Osteocyte (in vitro differentiated cells): ENCODE measurements around the gene ITPKB. TPM values are rescaled to one million over a fixed set of nuclear protein-coding genes. Genes with fewer than 3 reads are reported as not detected.
A peak's percentile ranks its signal among the peaks of the same experiment; 100 is the strongest.

Experiments
- DNase-seq: peaks from one replicate; pipeline ENCODE4 v3.0.0; 2021; ENCODE audit warnings: mixed read lengths; ENCODE audit not compliant: unreplicated experiment; ENCODE audit errors: extremely low spot score
- H3K27ac Mint-ChIP-seq: one replicate; pipeline ENCODE4 v1.8.0; 2021; ENCODE audit warnings: mild to moderate bottlenecking, mixed read lengths; ENCODE audit not compliant: unreplicated experiment
- H3K27me3 Mint-ChIP-seq: one replicate; pipeline ENCODE4 v1.8.0; 2021; ENCODE audit warnings: mixed read lengths; ENCODE audit not compliant: unreplicated experiment
- H3K36me3 Mint-ChIP-seq: one replicate; pipeline ENCODE4 v1.8.0; 2021; ENCODE audit warnings: mixed read lengths; ENCODE audit not compliant: unreplicated experiment
- H3K4me1 Mint-ChIP-seq: one replicate; pipeline ENCODE4 v1.8.0; 2021; ENCODE audit warnings: mixed read lengths; ENCODE audit not compliant: unreplicated experiment
- H3K4me3 Mint-ChIP-seq: one replicate; pipeline ENCODE4 v1.8.0; 2021; ENCODE audit warnings: mild to moderate bottlenecking, moderate library complexity, mixed read lengths; ENCODE audit not compliant: unreplicated experiment
- H3K9me3 Mint-ChIP-seq: one replicate; pipeline ENCODE4 v1.8.0; 2021; ENCODE audit warnings: mixed read lengths; ENCODE audit not compliant: unreplicated experiment
- total RNA-seq: library from RNA; stranded (reverse); gene quantifications from 2 replicates; pipeline ENCODE4 v1.2.1, GENCODE V29; 2021
- TF ChIP-seq, protein P1 (sequence below): fragments of 200-600 bp; sonication (generic); IDR thresholded peaks from 2 replicates; pipeline ENCODE4 v1.5.0; 2021; ENCODE audit warnings: antibody characterized with exemption, mild to moderate bottlenecking, moderate library complexity

The ITPKB gene
- total RNA-seq, 1 donor from 2014 or later = 28.3 TPM

DNA sequence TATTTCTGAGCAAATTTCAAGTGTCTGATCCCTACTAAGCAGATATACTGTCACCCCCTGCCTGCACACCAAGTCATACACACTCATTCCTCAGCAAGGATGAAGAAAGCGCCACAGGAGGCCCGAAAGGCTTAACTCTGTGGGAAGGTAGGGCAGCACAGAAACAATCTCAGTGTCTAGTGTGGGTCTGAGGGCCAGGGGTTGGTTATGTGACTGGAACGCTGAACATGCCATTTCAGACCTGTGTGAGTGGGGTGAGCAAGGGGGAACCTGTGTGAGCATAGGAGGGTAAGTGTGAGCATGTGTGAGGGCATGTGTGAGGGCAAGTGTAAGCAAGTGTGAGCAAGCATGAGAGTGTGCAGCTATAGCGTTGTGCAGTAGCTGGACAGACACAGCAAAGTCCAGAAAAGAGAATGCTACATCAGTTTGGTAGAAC, 6.2 kb downstream of the ITPKB start:
- no peaks in the 10 kb centered on the region for H3K27me3 Mint-ChIP-seq
- peak overlapping the region; percentile 24 for H3K4me3 Mint-ChIP-seq
- no peaks in the 10 kb centered on the region for H3K9me3 Mint-ChIP-seq
- DNase-seq = no peak
- peaks cover 44% of the 10 kb centered on the region for H3K4me1 Mint-ChIP-seq
- TF ChIP-seq, protein P1, sequence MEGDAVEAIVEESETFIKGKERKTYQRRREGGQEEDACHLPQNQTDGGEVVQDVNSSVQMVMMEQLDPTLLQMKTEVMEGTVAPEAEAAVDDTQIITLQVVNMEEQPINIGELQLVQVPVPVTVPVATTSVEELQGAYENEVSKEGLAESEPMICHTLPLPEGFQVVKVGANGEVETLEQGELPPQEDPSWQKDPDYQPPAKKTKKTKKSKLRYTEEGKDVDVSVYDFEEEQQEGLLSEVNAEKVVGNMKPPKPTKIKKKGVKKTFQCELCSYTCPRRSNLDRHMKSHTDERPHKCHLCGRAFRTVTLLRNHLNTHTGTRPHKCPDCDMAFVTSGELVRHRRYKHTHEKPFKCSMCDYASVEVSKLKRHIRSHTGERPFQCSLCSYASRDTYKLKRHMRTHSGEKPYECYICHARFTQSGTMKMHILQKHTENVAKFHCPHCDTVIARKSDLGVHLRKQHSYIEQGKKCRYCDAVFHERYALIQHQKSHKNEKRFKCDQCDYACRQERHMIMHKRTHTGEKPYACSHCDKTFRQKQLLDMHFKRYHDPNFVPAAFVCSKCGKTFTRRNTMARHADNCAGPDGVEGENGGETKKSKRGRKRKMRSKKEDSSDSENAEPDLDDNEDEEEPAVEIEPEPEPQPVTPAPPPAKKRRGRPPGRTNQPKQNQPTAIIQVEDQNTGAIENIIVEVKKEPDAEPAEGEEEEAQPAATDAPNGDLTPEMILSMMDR = no peak
- H3K36me3 Mint-ChIP-seq = peaks cover 39% of the 10 kb centered on the region
- peak overlapping the region; percentile 19 for H3K27ac Mint-ChIP-seq

DNA sequence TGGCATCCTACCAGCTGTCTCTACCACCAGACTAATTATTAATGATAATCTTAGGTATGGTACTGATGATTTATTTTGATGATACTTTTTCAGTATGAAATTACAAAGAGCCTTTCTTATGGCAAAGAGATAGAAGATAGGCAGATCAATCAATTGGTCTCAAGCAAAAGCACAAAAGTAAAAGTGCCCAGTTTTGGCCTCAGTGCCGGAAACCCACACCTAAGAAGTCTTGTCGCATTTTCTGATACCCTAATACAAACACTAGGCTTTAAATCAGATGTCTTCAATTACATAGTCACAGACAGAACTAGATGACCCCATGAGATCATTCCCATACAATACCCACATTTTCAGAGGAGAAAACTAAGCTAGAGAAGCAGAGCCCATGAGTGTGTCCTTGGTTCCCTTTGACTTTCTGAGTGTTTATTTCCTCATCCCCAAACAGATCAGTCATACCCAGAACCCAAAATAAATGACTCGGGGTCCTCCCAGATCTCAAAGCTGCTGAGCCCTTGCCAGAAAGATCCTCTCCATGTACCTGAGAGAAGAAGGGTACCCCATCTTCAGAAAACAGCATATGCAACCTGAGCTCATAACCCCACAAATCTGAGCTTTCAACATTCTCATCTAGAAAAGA, 7.7 kb downstream of the ITPKB start:
- DNase-seq = no peak
- H3K27me3 Mint-ChIP-seq = no peaks in the 10 kb centered on the region
- H3K9me3 Mint-ChIP-seq = no peaks in the 10 kb centered on the region
- H3K4me1 Mint-ChIP-seq = peaks cover 56% of the 10 kb centered on the region
- peaks cover 38% of the 10 kb centered on the region for H3K36me3 Mint-ChIP-seq
- H3K4me3 Mint-ChIP-seq = no peak overlapping the region
- no peak overlapping the region for H3K27ac Mint-ChIP-seq
- TF ChIP-seq, protein P1 = no peak

DNA sequence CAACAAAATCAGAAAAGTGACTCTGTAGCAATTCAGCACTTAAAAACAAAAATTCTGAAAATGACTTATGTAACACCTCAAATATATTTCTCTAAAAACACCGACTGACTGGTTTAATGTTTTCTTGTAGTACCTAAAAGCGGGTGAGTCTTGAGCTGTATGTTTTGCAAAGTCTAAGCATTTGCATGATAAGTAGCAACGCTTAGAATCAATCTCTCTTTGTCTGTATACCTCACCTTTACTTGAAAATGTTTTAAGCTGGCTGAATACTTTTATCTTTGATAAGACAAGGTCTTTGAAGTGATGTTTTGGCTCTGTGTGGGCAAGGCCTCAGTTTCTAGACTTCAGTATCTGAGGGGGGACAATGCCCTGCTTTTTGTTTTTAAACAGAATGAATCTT, 8.2 kb downstream of the ITPKB start:
- no peak for DNase-seq
- no peaks in the 10 kb centered on the region for H3K9me3 Mint-ChIP-seq
- TF ChIP-seq, protein P1 = no peak
- no peak overlapping the region for H3K27ac Mint-ChIP-seq
- peaks cover 56% of the 10 kb centered on the region for H3K4me1 Mint-ChIP-seq
- H3K27me3 Mint-ChIP-seq = no peaks in the 10 kb centered on the region
- peaks cover 39% of the 10 kb centered on the region for H3K36me3 Mint-ChIP-seq
- no peak overlapping the region for H3K4me3 Mint-ChIP-seq

DNA sequence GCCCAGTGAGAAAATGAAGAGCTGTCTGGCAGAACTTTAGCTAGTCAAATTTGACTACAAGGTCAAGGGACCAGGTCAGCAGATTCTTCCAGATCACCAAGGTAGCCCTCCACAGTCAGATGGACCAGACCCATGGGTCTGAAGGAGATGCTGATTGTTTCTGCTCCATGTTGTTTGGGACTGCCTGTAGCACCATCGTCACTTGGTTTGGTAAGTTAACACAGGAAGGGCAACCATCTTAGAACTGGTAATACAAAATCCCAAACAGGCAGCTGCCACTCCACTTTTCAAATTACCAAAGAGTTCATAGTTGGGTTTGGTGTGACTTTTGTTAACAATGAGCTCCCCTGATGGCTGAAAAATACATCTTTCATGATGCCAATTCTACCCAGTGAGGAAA, 9.0 kb downstream of the ITPKB start:
- H3K27me3 Mint-ChIP-seq = no peaks in the 10 kb centered on the region
- H3K36me3 Mint-ChIP-seq = peaks cover 38% of the 10 kb centered on the region
- no peak overlapping the region for H3K27ac Mint-ChIP-seq
- H3K4me3 Mint-ChIP-seq = no peak overlapping the region
- H3K9me3 Mint-ChIP-seq = no peaks in the 10 kb centered on the region
- peaks cover 57% of the 10 kb centered on the region for H3K4me1 Mint-ChIP-seq
- DNase-seq = no peak
- TF ChIP-seq, protein P1 = no peak

DNA sequence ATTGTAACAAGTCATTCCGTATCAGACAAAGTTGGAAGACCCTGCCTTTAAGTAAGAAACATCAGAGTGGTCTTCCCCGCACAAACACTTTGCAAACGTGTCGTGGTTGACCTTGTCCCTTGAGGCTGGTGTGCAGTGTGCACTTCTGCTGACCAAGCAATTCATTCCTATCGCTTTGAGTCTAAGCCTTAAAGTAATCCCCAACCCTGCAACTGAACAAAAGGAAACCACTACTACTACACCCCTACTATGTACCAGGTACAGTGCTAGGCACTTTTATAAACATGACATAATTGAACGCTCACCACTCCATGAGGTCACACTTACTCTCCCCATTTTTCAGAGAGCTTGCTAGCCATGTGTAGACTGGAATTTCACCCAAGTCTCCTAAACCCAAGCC, 10.6 kb downstream of the ITPKB start:
- Mint-ChIP-seq H3K4me3 (no peak overlapping the region), H3K27ac (no peak overlapping the region), H3K27me3 (no peaks in the 10 kb centered on the region), H3K36me3 (peaks cover 30% of the 10 kb centered on the region), H3K4me1 (peaks cover 60% of the 10 kb centered on the region), H3K9me3 (no peaks in the 10 kb centered on the region)
- no peak for DNase-seq
- TF ChIP-seq, protein P1 = no peak
